ENCODE results near the gene PPP1R9B.

- TF ChIP-seq POLR2A (IDR thresholded peaks at IDR 0.05; ENCODE audit: low read length): no peak
- TF ChIP-seq GATA1 (IDR thresholded peaks at IDR 0.05; ENCODE audit: low read depth, low read length): no peak
Observed at GRCh38 chr17:50096092-50096491, 54.4 kb downstream of the PPP1R9B start.

All from erythroblast (primary cell).